Suprapubic skin (tissue), 3 donors: ENCODE measurements around the gene FAM217A.

Source experiments
- CTCF ChIP-seq, 2 donors: fragments of 200-600 bp in 1 of 2; fragments of 450-650 bp in 1 of 2; sonication (generic) in 1 of 2; IDR thresholded peaks; one replicate each; pipeline ENCODE4 v1.5.1; 2016 to 2019; ENCODE audit warnings: antibody characterized with exemption in 2 of 2, mild to moderate bottlenecking in 1 of 2, moderate library complexity in 1 of 2
- EP300 ChIP-seq: sonication (generic); formaldehyde crosslinking; IDR thresholded peaks from one replicate; pipeline ENCODE4 v1.6.1; 2017; ENCODE audit warnings: antibody characterized with exemption
- POLR2A ChIP-seq, 2 donors: fragments of 450-650 bp; IDR thresholded peaks; one replicate each; pipeline ENCODE4 v1.6.1; 2017; ENCODE audit warnings: antibody characterized with exemption in 2 of 2, mild to moderate bottlenecking in 2 of 2, moderate library complexity in 2 of 2

GRCh38 chr6:4113649-4114048 lies 34.7 kb upstream of the FAM217A start:
- TF ChIP-seq CTCF (IDR thresholded peaks at IDR 0.05) (no peak), POLR2A (IDR thresholded peaks at IDR 0.05) (no peak), EP300 (no peak)
